MM.1S (cell line): ENCODE results near the gene DCDC2.
"Not testable (repeated sequence)": the region's sequence is repeated elsewhere in the genome, so short reads cannot be mapped to it uniquely, and the experiment has no call there.

Experiments used
- EZH2 ChIP-seq: fragments of 300-600 bp; sonication (generic); optimal IDR thresholded peaks from 2 replicates; pipeline ENCODE3; 2017; ENCODE audit warnings: low read depth, mild to moderate bottlenecking, antibody characterized with exemption, low read length, mixed read lengths
- EZH2phosphoT487 ChIP-seq: fragments of 300-600 bp; sonication (generic); IDR thresholded peaks from 2 replicates; pipeline ENCODE4 v1.6.1; 2018; ENCODE audit warnings: antibody characterized with exemption, low read length
- TF ChIP-seq, protein P1 (sequence below): fragments of 300-600 bp; sonication (generic); IDR thresholded peaks from 2 replicates; pipeline ENCODE4 v1.5.1; 2016; ENCODE audit warnings: antibody characterized with exemption, low read length, mixed read lengths

DNA sequence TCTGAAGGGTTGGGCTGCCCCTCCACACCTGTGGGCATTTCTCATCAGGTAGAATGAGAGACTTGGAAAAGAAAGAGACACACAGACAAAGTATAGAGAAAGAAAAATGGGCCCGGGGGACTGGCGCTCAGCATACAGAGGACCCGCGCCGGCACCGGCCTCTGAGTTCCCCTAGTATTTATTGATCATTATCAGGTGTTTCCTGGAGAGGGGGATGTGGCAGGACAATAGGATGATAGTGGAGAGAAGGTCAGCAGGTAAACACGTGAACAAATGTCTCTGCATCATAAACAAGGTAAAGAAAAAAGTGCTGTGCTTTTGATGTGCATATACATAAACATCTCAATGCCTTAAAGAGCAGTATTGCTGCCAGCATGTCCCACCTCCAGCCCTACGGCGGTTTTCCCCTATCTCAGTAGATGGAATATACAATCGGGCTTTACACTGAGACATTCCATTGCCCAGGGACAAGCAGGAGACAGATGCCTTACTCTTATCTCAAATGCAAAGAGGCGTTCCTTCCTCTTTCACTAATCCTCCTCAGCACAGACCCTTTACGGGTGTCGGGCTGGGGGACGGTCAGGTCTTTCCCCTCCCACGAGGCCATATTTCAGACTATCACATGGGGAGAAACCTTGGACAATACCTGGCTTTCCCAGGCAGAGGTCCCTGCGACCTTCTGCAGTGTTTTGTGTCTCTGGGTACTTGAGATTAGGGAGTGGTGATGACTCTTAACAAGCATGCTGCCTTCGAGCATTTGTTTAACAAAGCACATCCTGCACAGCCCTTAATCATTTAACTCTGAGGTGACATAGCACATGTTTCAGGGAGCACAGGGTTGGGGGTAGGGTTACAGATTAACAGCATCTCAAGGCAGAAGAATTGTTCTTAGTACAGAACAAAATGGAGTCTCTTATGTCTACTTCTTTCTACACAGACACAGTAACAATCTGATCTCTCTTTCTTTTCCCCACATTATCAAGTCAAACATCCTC lies 42.5 kb upstream of the DCDC2 start:
- TF ChIP-seq, protein P1, sequence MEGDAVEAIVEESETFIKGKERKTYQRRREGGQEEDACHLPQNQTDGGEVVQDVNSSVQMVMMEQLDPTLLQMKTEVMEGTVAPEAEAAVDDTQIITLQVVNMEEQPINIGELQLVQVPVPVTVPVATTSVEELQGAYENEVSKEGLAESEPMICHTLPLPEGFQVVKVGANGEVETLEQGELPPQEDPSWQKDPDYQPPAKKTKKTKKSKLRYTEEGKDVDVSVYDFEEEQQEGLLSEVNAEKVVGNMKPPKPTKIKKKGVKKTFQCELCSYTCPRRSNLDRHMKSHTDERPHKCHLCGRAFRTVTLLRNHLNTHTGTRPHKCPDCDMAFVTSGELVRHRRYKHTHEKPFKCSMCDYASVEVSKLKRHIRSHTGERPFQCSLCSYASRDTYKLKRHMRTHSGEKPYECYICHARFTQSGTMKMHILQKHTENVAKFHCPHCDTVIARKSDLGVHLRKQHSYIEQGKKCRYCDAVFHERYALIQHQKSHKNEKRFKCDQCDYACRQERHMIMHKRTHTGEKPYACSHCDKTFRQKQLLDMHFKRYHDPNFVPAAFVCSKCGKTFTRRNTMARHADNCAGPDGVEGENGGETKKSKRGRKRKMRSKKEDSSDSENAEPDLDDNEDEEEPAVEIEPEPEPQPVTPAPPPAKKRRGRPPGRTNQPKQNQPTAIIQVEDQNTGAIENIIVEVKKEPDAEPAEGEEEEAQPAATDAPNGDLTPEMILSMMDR = not testable (repeated sequence)
- TF ChIP-seq EZH2, EZH2phosphoT487: not testable (repeated sequence)
